ENCODE measurements around the gene ARID1A. TPM values are rescaled to one million over a fixed set of nuclear protein-coding genes. Genes with fewer than 3 reads are reported as not detected.

ARID1A gene
- polyA plus RNA-seq, 1 donor (not counting 4 experiments of a cell fraction or from before 2014, with no cell fraction given), result 10.2 TPM

DNA sequence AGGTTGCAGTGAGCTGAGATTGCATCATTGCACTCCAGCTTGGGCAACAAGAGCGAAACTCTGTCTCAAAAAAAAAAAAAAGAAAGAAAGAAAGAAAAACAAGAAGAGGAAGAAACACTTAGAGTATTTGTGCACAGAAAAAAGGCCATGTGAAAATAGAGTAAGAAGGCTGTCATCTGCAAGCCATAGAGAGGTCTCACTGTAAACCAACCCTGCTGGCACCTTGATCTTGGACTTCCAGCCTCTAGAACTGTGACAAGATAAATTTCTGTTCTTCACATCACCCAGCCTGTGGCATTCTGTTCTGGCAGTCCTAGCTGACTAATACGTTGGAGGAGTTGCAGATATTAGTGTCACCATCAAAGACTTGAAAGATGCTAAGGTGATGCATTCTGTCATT lies 118.6 kb downstream of the ARID1A start:
- H3K4me1 ChIP-seq (ENCODE audit: control insufficient read depth, extremely low read depth, insufficient read depth, low read length), result no peaks in the 10 kb centered on the region
- H3K4me3 ChIP-seq (ENCODE audit: control insufficient read depth in 2 of 3, extremely low read depth in 1 of 3, insufficient read depth in 2 of 3, low read depth in 1 of 3, low read length in 3 of 3), result no peak overlapping the region
- no peaks in the 10 kb centered on the region for H4K20me1 ChIP-seq (ENCODE audit: control insufficient read depth, extremely low read depth, insufficient read depth, low read length)
- H3K9me3 ChIP-seq (ENCODE audit: control insufficient read depth, low read depth, low read length), result no peaks in the 10 kb centered on the region
- DNase-seq (ENCODE audit: low read depth, low spot score), result no peak
- TF ChIP-seq EZH2 (IDR thresholded peaks at IDR 0.05; ENCODE audit: low read length), result no peak
- TF ChIP-seq, protein P1, sequence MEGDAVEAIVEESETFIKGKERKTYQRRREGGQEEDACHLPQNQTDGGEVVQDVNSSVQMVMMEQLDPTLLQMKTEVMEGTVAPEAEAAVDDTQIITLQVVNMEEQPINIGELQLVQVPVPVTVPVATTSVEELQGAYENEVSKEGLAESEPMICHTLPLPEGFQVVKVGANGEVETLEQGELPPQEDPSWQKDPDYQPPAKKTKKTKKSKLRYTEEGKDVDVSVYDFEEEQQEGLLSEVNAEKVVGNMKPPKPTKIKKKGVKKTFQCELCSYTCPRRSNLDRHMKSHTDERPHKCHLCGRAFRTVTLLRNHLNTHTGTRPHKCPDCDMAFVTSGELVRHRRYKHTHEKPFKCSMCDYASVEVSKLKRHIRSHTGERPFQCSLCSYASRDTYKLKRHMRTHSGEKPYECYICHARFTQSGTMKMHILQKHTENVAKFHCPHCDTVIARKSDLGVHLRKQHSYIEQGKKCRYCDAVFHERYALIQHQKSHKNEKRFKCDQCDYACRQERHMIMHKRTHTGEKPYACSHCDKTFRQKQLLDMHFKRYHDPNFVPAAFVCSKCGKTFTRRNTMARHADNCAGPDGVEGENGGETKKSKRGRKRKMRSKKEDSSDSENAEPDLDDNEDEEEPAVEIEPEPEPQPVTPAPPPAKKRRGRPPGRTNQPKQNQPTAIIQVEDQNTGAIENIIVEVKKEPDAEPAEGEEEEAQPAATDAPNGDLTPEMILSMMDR (optimal IDR thresholded peaks at IDR 0.05 in 1 of 3, IDR thresholded peaks at IDR 0.05 in 1 of 3, conservative IDR thresholded peaks at IDR 0.05 in 1 of 3; ENCODE audit: extremely low read depth in 1 of 3, insufficient read depth in 2 of 3, low read length in 3 of 3), result no peak
- H3K27me3 ChIP-seq (ENCODE audit: control insufficient read depth, extremely low read depth, insufficient read depth, low read length), result no peaks in the 10 kb centered on the region
- no peak overlapping the region for H3K4me2 ChIP-seq (ENCODE audit: control insufficient read depth, extremely low read depth, insufficient read depth, low read depth, low read length)
- dilution Hi-C loops (cut with MboI; ENCODE audit: extremely low pct_ligation_motif_present, low sequenced_read_pairs), result no loop called here
- H3K27ac ChIP-seq (ENCODE audit: control insufficient read depth, insufficient read depth, low read length), result no peak overlapping the region
- no peak overlapping the region for H2AFZ ChIP-seq (ENCODE audit: control insufficient read depth, low read length)
- no peaks in the 10 kb centered on the region for H3K79me2 ChIP-seq (ENCODE audit: control insufficient read depth, insufficient read depth, low read length)
- no peak for FAIRE-seq
- H3K36me3 ChIP-seq (ENCODE audit: control insufficient read depth in 2 of 2, extremely low read depth in 1 of 2, insufficient read depth in 2 of 2, low read length in 2 of 2), result no peaks in the 10 kb centered on the region
- H3K9me1 ChIP-seq (ENCODE audit: control insufficient read depth, extremely low read depth, insufficient read depth, low read length), result no peaks in the 10 kb centered on the region
- no peak overlapping the region for H3K9ac ChIP-seq (ENCODE audit: control insufficient read depth, extremely low read depth, insufficient read depth, low read length)

DNA sequence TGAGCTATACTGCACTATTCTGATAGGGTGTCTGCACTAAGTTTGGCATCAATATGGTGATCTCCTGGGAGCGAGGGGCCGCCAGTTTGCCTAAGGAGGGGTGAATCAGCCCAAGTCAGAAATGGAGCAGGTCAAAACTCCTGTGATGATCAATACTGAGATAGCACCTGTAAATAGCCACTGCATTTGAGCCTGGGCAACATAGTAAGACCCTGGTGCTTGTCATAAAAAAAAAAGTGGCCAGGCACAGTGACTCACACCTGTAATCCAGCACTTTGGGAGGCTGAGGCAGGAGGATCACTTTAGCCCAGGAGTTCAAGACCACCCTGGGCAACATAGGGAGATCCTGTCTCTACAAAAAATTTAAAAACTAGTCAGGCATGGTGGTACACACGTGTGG lies 119.1 kb downstream of the ARID1A start:
- no peak overlapping the region for H3K4me2 ChIP-seq (ENCODE audit: control insufficient read depth, extremely low read depth, insufficient read depth, low read depth, low read length)
- TF ChIP-seq, protein P1 (optimal IDR thresholded peaks at IDR 0.05 in 1 of 3, IDR thresholded peaks at IDR 0.05 in 1 of 3, conservative IDR thresholded peaks at IDR 0.05 in 1 of 3; ENCODE audit: extremely low read depth in 1 of 3, insufficient read depth in 2 of 3, low read length in 3 of 3), result no peak
- TF ChIP-seq EZH2 (IDR thresholded peaks at IDR 0.05; ENCODE audit: low read length), result no peak
- DNase-seq (ENCODE audit: low read depth, low spot score) (no peak), FAIRE-seq (no peak)
- no peaks in the 10 kb centered on the region for H3K9me1 ChIP-seq (ENCODE audit: control insufficient read depth, extremely low read depth, insufficient read depth, low read length)
- H3K9me3 ChIP-seq (ENCODE audit: control insufficient read depth, low read depth, low read length), result no peaks in the 10 kb centered on the region
- no peak overlapping the region for H2AFZ ChIP-seq (ENCODE audit: control insufficient read depth, low read length)
- H3K36me3 ChIP-seq (ENCODE audit: control insufficient read depth in 2 of 2, extremely low read depth in 1 of 2, insufficient read depth in 2 of 2, low read length in 2 of 2), result no peaks in the 10 kb centered on the region
- H3K79me2 ChIP-seq (ENCODE audit: control insufficient read depth, insufficient read depth, low read length), result no peaks in the 10 kb centered on the region
- no peak overlapping the region for H3K27ac ChIP-seq (ENCODE audit: control insufficient read depth, insufficient read depth, low read length)
- H3K9ac ChIP-seq (ENCODE audit: control insufficient read depth, extremely low read depth, insufficient read depth, low read length), result no peak overlapping the region
- H3K4me1 ChIP-seq (ENCODE audit: control insufficient read depth, extremely low read depth, insufficient read depth, low read length), result no peaks in the 10 kb centered on the region
- H4K20me1 ChIP-seq (ENCODE audit: control insufficient read depth, extremely low read depth, insufficient read depth, low read length), result no peaks in the 10 kb centered on the region
- dilution Hi-C loops (cut with MboI; ENCODE audit: extremely low pct_ligation_motif_present, low sequenced_read_pairs), result no loop called here
- no peaks in the 10 kb centered on the region for H3K27me3 ChIP-seq (ENCODE audit: control insufficient read depth, extremely low read depth, insufficient read depth, low read length)
- H3K4me3 ChIP-seq (ENCODE audit: control insufficient read depth in 2 of 3, extremely low read depth in 1 of 3, insufficient read depth in 2 of 3, low read depth in 1 of 3, low read length in 3 of 3), result no peak overlapping the region

All from keratinocyte (primary cell).